ENCODE data around the gene ZEB1.

GRCh38 chr10:31393844-31394243, 74.8 kb downstream of the ZEB1 start:
- TF ChIP-seq CTCF (IDR thresholded peaks at IDR 0.05) (no peak), POLR2A (IDR thresholded peaks at IDR 0.05) (no peak), POLR2AphosphoS5 (IDR thresholded peaks at IDR 0.05; ENCODE audit: insufficient read depth in 1 of 2, low read depth in 1 of 2) (no peak)

Data from vagina (tissue), 2 donors.